Hepatocyte (in vitro differentiated cells): Measurements from ENCODE around the gene GOPC. TPM values are rescaled to one million over a fixed set of nuclear protein-coding genes. Genes with fewer than 3 reads are reported as not detected.

Experiments used
- DNase-seq: peaks from one replicate; pipeline ENCODE4 v3.0.0-alpha.2; 2016; ENCODE audit warnings: low spot score
- H2AFZ ChIP-seq: fragments of 200-600 bp; sonication (generic); 2 replicates; pipeline ENCODE4 v1.6.0; 2016; ENCODE audit warnings: antibody characterized with exemption, mild to moderate bottlenecking
- H3K27ac ChIP-seq: fragments of 200-600 bp; sonication (generic); 2 replicates; pipeline ENCODE4 v1.5.1; 2016; ENCODE audit warnings: mild to moderate bottlenecking
- H3K27me3 ChIP-seq: fragments of 200-600 bp; sonication (generic); 2 replicates; pipeline ENCODE4 v1.6.1; 2016
- H3K36me3 ChIP-seq: fragments of 200-600 bp; sonication (generic); replicated peaks from 2 replicates; pipeline ENCODE4 v1.5.1; 2016; ENCODE audit warnings: low read depth; ENCODE audit not compliant: insufficient read depth
- H3K4me1 ChIP-seq: fragments of 200-600 bp; sonication (generic); 2 replicates; pipeline ENCODE4 v1.5.1; 2016; ENCODE audit warnings: mild to moderate bottlenecking, moderate library complexity; ENCODE audit not compliant: insufficient read depth
- H3K4me2 ChIP-seq: fragments of 200-600 bp; sonication (generic); 2 replicates; pipeline ENCODE4 v1.6.0; 2016
- H3K4me3 ChIP-seq: fragments of 200-600 bp; sonication (generic); 2 replicates; pipeline ENCODE4 v1.5.1; 2016; ENCODE audit warnings: mild to moderate bottlenecking
- H3K79me2 ChIP-seq: fragments of 200-600 bp; sonication (generic); 2 replicates; pipeline ENCODE4 v1.6.0; 2017; ENCODE audit warnings: mild to moderate bottlenecking
- H3K9me2 ChIP-seq: fragments of 200-600 bp; sonication (generic); replicated peaks from 2 replicates; pipeline ENCODE4 v1.6.0; 2017; ENCODE audit warnings: mild to moderate bottlenecking; ENCODE audit not compliant: insufficient read depth
- H3K9me3 ChIP-seq: fragments of 200-600 bp; sonication (generic); 2 replicates; pipeline ENCODE4 v1.5.1; 2016; ENCODE audit warnings: low read depth, mild to moderate bottlenecking
- H4K20me1 ChIP-seq: fragments of 200-600 bp; sonication (generic); 2 replicates; pipeline ENCODE4 v1.6.0; 2016; ENCODE audit warnings: mild to moderate bottlenecking; ENCODE audit not compliant: insufficient read depth, poor library complexity, severe bottlenecking
- CTCF ChIP-seq: fragments of 200-600 bp; sonication (generic); IDR thresholded peaks from 2 replicates; pipeline ENCODE4 v1.5.1; 2016; ENCODE audit warnings: antibody characterized with exemption, mild to moderate bottlenecking; ENCODE audit not compliant: poor library complexity
- EZH2 ChIP-seq: fragments of 200-600 bp; sonication (generic); IDR thresholded peaks from 2 replicates; pipeline ENCODE4 v1.6.1; 2016; ENCODE audit warnings: antibody characterized with exemption, mild to moderate bottlenecking, borderline replicate concordance
- EZH2phosphoT487 ChIP-seq: fragments of 200-600 bp; sonication (generic); IDR thresholded peaks from one replicate; pipeline ENCODE4 v1.6.1; 2018; ENCODE audit warnings: antibody characterized with exemption, mild to moderate bottlenecking, low read depth, moderate library complexity; ENCODE audit not compliant: unreplicated experiment, severe bottlenecking
- WGBS: methylation state at CpG from one replicate; pipeline ENCODE4 v1.1.6; 2016; ENCODE audit warnings: low lambda C conversion rate; ENCODE audit errors: missing lambda C conversion rate; 5-methylcytosine and 5-hydroxymethylcytosine counted together
- polyA plus RNA-seq: library from polyadenylated mRNA; unstranded; fragments of >200 nt; fragmentation: Nextera tagmentation; extraction: Ambion mirVana; gene quantifications from 2 replicates; pipeline ENCODE4 v1.2.1, GENCODE V29; 2016
- total RNA-seq: library from RNA; depleted of rRNA; stranded (reverse); fragments of >200 nt; gene quantifications from 2 replicates; pipeline ENCODE4 v1.2.3, GENCODE V29; 2014

GOPC gene
- total and polyA plus RNA-seq, 2 experiments from 2014 or later, result 19.7 to 40.8 TPM

DNA sequence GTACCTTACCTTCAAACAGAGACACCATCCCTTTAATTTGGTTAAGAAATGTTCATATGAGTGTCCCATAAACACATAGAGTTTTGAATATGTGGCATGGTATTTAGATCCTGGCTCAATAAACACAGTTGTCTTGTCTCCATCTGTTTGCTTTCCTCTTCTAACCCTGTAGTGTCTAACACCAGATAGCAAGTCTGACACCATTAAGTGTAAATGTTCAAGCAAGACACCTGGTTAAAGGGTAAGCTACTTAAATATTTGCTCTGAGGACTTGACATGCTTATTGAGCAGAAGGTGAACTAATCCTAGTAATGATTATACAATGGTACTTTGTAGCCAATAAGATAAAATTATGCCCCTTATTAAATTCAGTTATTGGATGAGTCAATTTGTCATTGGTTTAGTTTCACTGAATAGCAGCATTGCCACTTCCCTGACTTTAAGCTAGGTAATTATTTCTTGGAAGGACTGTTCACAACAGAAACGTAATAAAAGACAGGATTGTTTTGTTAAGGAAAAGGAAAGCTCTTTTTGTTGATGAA is 26.9 kb upstream of the GOPC start:
- no peak for DNase-seq
- TF ChIP-seq EZH2phosphoT487 (no peak), CTCF (no peak), EZH2 (no peak)
- Histone ChIP-seq H4K20me1 (no peaks in the 10 kb centered on the region), H3K9me2 (no peaks in the 10 kb centered on the region), H3K27me3 (no peaks in the 10 kb centered on the region), H3K4me3 (no peak overlapping the region), H3K36me3 (no peaks in the 10 kb centered on the region), H3K27ac (no peak overlapping the region), H3K4me2 (no peak overlapping the region), H3K9me3 (no peaks in the 10 kb centered on the region), H3K4me1 (no peaks in the 10 kb centered on the region), H2AFZ (no peak overlapping the region), H3K79me2 (no peaks in the 10 kb centered on the region)
- 46% methylated on average over 1 of the region's 1 CpG for WGBS

DNA sequence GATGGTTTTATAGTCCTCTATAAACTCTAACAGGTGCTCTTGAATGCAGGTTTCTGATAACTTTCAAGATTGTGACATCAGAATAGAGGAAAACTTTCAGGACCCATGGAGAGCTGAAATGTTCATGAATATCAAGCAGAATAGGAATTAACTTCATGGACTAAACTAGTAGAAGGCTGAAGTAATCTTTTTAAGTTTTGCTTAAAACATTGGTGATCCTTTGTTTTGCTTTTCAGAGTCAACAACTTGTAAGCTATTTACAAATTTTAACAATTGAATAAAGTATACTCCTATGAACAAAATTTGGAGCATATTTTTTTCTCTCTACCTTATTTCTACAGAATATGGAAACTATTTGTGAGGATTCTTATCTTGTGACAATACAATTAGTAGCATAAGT is 25.2 kb upstream of the GOPC start:
- Histone ChIP-seq H2AFZ (no peak overlapping the region), H3K9me2 (no peaks in the 10 kb centered on the region), H3K36me3 (no peaks in the 10 kb centered on the region), H3K27me3 (no peaks in the 10 kb centered on the region), H3K4me2 (no peak overlapping the region), H3K27ac (no peak overlapping the region), H3K79me2 (no peaks in the 10 kb centered on the region), H4K20me1 (no peaks in the 10 kb centered on the region), H3K9me3 (no peaks in the 10 kb centered on the region), H3K4me1 (no peaks in the 10 kb centered on the region), H3K4me3 (no peak overlapping the region)
- DNase-seq, result no peak
- TF ChIP-seq EZH2, result no peak
- no peak for TF ChIP-seq EZH2phosphoT487

- TF ChIP-seq CTCF (no peak), EZH2 (no peak), EZH2phosphoT487 (no peak)
- Histone ChIP-seq H3K9me2 (no peaks in the 10 kb centered on the region), H3K79me2 (no peaks in the 10 kb centered on the region), H3K36me3 (no peaks in the 10 kb centered on the region), H3K9me3 (no peaks in the 10 kb centered on the region), H3K27me3 (no peaks in the 10 kb centered on the region), H4K20me1 (no peaks in the 10 kb centered on the region), H3K4me2 (no peak overlapping the region), H2AFZ (no peak overlapping the region), H3K4me3 (no peak overlapping the region), H3K27ac (no peak overlapping the region), H3K4me1 (no peaks in the 10 kb centered on the region)
- WGBS, result 77% methylated on average over 1 of the region's 1 CpG
- no peak for DNase-seq
These were observed 22.7 kb upstream of the GOPC start for GRCh38 chr6:117624869-117625481.

- Histone ChIP-seq H3K27me3 (no peaks in the 10 kb centered on the region), H3K79me2 (no peaks in the 10 kb centered on the region), H4K20me1 (no peaks in the 10 kb centered on the region), H3K4me3 (no peak overlapping the region), H2AFZ (no peak overlapping the region), H3K9me3 (no peaks in the 10 kb centered on the region), H3K36me3 (no peaks in the 10 kb centered on the region), H3K9me2 (no peaks in the 10 kb centered on the region), H3K27ac (no peak overlapping the region), H3K4me1 (no peaks in the 10 kb centered on the region), H3K4me2 (no peak overlapping the region)
- 86% methylated on average over 1 of the region's 1 CpG for WGBS
- DNase-seq, result no peak
- TF ChIP-seq EZH2 (no peak), CTCF (no peak), EZH2phosphoT487 (no peak)
These were observed 16.9 kb upstream of the GOPC start for GRCh38 chr6:117619178-117619577.
